ENCODE data around the gene OTOF. TPM values are rescaled to one million over a fixed set of nuclear protein-coding genes. Genes with fewer than 3 reads are reported as not detected.

OTOF gene
- total RNA-seq, 1 experiment from 2014 or later: not detected

DNA sequence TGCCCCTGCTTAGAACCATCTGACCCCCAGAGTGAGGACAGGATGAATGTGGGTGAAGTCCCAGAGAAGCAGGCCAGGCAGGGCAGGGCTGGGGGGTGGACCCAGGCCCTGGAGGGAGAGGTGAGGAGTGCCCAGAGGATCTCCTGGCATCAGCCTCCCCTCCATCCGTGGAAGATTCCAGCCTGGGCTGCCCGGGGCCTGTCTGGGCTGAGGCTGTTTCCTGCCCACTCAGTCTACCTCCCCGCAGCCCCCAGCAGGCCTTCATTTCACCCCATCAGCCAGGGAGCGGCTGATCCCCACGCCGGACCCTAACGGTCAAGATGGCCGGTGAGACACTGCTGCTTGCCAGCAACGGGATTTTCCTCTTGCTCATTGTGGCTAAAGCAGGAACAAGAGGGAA, 35.3 kb upstream of the OTOF start:
- H3K27me3 ChIP-seq (replicated peaks): peaks cover 49% of the 10 kb centered on the region
- H3K4me3 ChIP-seq: no peak overlapping the region
- H3K27ac ChIP-seq: no peak overlapping the region
- no peaks in the 10 kb centered on the region for H3K36me3 ChIP-seq
- no peaks in the 10 kb centered on the region for H3K4me1 ChIP-seq (replicated peaks)
- DNase-seq (ENCODE audit: low read depth in 1 of 2, low spot score in 2 of 2): no peak
- no peaks in the 10 kb centered on the region for H3K9me3 ChIP-seq (replicated peaks)

GRCh38 chr2:26511466-26511865, 33.5 kb upstream of the OTOF start:
- Histone ChIP-seq H3K4me3 (no peak overlapping the region), H3K4me1 (replicated peaks) (no peaks in the 10 kb centered on the region), H3K27me3 (replicated peaks) (peaks cover 56% of the 10 kb centered on the region), H3K27ac (no peak overlapping the region), H3K9me3 (replicated peaks) (no peaks in the 10 kb centered on the region), H3K36me3 (no peaks in the 10 kb centered on the region)
- DNase-seq (ENCODE audit: low read depth in 1 of 2, low spot score in 2 of 2): no peak

GRCh38 chr2:26510344-26510973, 32.5 kb upstream of the OTOF start:
- H3K9me3 ChIP-seq (replicated peaks): no peaks in the 10 kb centered on the region
- no peak overlapping the region for H3K4me3 ChIP-seq
- peaks cover 56% of the 10 kb centered on the region for H3K27me3 ChIP-seq (replicated peaks)
- no peak overlapping the region for H3K27ac ChIP-seq
- H3K4me1 ChIP-seq (replicated peaks): no peaks in the 10 kb centered on the region
- no peaks in the 10 kb centered on the region for H3K36me3 ChIP-seq
- DNase-seq (ENCODE audit: low read depth in 1 of 2, low spot score in 2 of 2): no peak

GRCh38 chr2:26509141-26509540, 31.2 kb upstream of the OTOF start:
- Histone ChIP-seq H3K4me1 (replicated peaks) (no peaks in the 10 kb centered on the region), H3K27me3 (replicated peaks) (peaks cover 55% of the 10 kb centered on the region), H3K4me3 (no peak overlapping the region), H3K9me3 (replicated peaks) (no peaks in the 10 kb centered on the region), H3K27ac (no peak overlapping the region), H3K36me3 (no peaks in the 10 kb centered on the region)
- no peak for DNase-seq (ENCODE audit: low read depth in 1 of 2, low spot score in 2 of 2)

DNA sequence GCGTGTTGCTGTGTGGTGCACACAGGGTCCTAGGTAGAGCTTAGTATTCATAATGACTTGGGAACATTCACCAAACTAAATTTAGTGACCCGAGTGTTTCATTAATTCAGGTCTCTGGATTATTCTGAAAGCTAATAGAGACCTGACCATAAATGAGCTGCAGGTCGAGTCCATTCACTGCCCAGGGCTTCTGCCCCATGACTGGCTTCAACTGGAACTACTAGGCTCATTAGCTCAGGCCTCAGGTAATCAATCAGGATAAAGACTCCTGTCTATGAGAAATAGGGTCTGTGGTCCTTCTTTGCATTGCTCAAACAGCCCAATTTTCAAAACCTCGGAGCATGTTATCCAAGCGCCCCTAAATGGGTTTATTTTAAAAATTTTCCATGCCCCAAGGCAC, 30.0 kb upstream of the OTOF start:
- no peaks in the 10 kb centered on the region for H3K36me3 ChIP-seq
- no peak for DNase-seq (ENCODE audit: low read depth in 1 of 2, low spot score in 2 of 2)
- H3K9me3 ChIP-seq (replicated peaks): no peaks in the 10 kb centered on the region
- H3K27ac ChIP-seq: no peak overlapping the region
- no peaks in the 10 kb centered on the region for H3K4me1 ChIP-seq (replicated peaks)
- H3K27me3 ChIP-seq (replicated peaks): peaks cover 65% of the 10 kb centered on the region
- no peak overlapping the region for H3K4me3 ChIP-seq

DNA sequence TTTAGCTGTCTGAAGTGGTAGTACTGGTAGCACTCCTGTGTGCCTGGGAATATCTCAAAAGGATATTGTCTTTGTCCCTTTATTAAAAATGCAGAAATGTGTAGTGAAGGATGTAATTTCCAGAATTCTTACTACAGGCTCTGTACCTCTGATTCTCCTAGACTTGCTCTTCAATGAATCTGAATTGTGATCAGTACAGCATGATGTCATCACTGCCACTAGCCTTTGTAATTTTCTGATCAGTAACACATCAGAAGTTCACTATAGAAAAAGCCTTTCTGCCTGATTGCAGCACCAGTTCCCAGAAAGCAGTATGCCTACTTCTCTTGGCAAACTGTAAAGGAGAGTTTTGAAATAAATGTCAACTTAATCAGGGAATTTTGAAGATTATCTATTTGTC, 29.2 kb upstream of the OTOF start:
- no peaks in the 10 kb centered on the region for H3K36me3 ChIP-seq
- no peak overlapping the region for H3K27ac ChIP-seq
- H3K9me3 ChIP-seq (replicated peaks): no peaks in the 10 kb centered on the region
- no peaks in the 10 kb centered on the region for H3K4me1 ChIP-seq (replicated peaks)
- no peak overlapping the region for H3K4me3 ChIP-seq
- H3K27me3 ChIP-seq (replicated peaks): peaks cover 70% of the 10 kb centered on the region
- DNase-seq (ENCODE audit: low read depth in 1 of 2, low spot score in 2 of 2): no peak

- Histone ChIP-seq H3K27ac (no peak overlapping the region), H3K4me3 (no peak overlapping the region), H3K36me3 (no peaks in the 10 kb centered on the region), H3K9me3 (replicated peaks) (no peaks in the 10 kb centered on the region), H3K4me1 (replicated peaks) (no peaks in the 10 kb centered on the region), H3K27me3 (replicated peaks) (peaks cover 67% of the 10 kb centered on the region)
- DNase-seq (ENCODE audit: low read depth in 1 of 2, low spot score in 2 of 2): no peak
These were observed 28.4 kb upstream of the OTOF start for GRCh38 chr2:26506279-26506678.

DNA sequence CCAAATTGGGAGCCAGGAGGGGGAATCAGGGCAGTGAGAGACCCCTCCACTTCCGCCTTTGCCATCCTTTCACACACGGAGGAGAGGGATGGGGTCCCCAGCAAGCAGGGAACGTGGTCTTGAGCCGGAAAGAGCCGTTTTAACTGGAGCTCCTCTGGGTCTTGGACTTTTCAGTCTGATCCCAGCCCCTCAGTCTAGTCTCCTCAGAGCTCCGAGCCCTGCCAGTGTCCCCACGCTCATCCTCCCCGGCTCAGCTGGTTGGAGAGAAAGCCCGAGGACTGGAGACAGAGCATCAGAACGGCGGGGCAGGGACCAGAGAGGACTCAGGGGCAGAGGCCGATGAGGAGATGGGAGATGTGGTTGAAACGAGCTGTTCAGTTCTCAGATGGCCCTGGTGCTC, 26.1 kb upstream of the OTOF start:
- Histone ChIP-seq H3K27me3 (replicated peaks) (peaks cover 70% of the 10 kb centered on the region), H3K4me1 (replicated peaks) (no peaks in the 10 kb centered on the region), H3K9me3 (replicated peaks) (no peaks in the 10 kb centered on the region), H3K4me3 (no peak overlapping the region), H3K27ac (no peak overlapping the region), H3K36me3 (no peaks in the 10 kb centered on the region)
- no peak for DNase-seq (ENCODE audit: low read depth in 1 of 2, low spot score in 2 of 2)

GRCh38 chr2:26503231-26503880, 25.4 kb upstream of the OTOF start:
- no peaks in the 10 kb centered on the region for H3K4me1 ChIP-seq (replicated peaks)
- peak; percentile 33 to 59 for DNase-seq (ENCODE audit: low read depth in 1 of 2, low spot score in 2 of 2)
- no peaks in the 10 kb centered on the region for H3K9me3 ChIP-seq (replicated peaks)
- no peaks in the 10 kb centered on the region for H3K36me3 ChIP-seq
- H3K27me3 ChIP-seq (replicated peaks): peaks cover 66% of the 10 kb centered on the region
- no peak overlapping the region for H3K4me3 ChIP-seq
- H3K27ac ChIP-seq: no peak overlapping the region

GRCh38 chr2:26500406-26500805, 22.5 kb upstream of the OTOF start:
- H3K27me3 ChIP-seq (replicated peaks): peaks cover 66% of the 10 kb centered on the region
- H3K9me3 ChIP-seq (replicated peaks): no peaks in the 10 kb centered on the region
- no peak for DNase-seq (ENCODE audit: low read depth in 1 of 2, low spot score in 2 of 2)
- no peaks in the 10 kb centered on the region for H3K36me3 ChIP-seq
- H3K27ac ChIP-seq: no peak overlapping the region
- no peak overlapping the region for H3K4me3 ChIP-seq
- no peaks in the 10 kb centered on the region for H3K4me1 ChIP-seq (replicated peaks)

GRCh38 chr2:26495705-26496297, 17.9 kb upstream of the OTOF start:
- no peaks in the 10 kb centered on the region for H3K36me3 ChIP-seq
- no peaks in the 10 kb centered on the region for H3K9me3 ChIP-seq (replicated peaks)
- no peak overlapping the region for H3K27ac ChIP-seq
- no peak overlapping the region for H3K4me3 ChIP-seq
- H3K4me1 ChIP-seq (replicated peaks): no peaks in the 10 kb centered on the region
- H3K27me3 ChIP-seq (replicated peaks): peaks cover 31% of the 10 kb centered on the region
- DNase-seq (ENCODE audit: low read depth in 1 of 2, low spot score in 2 of 2): no peak

- Histone ChIP-seq H3K36me3 (no peaks in the 10 kb centered on the region), H3K4me1 (replicated peaks) (no peaks in the 10 kb centered on the region), H3K4me3 (no peak overlapping the region), H3K9me3 (replicated peaks) (no peaks in the 10 kb centered on the region), H3K27ac (no peak overlapping the region), H3K27me3 (replicated peaks) (peaks cover 25% of the 10 kb centered on the region)
- DNase-seq (ENCODE audit: low read depth in 1 of 2, low spot score in 2 of 2): no peak
These were observed 17.0 kb upstream of the OTOF start for GRCh38 chr2:26494891-26495290.

DNA sequence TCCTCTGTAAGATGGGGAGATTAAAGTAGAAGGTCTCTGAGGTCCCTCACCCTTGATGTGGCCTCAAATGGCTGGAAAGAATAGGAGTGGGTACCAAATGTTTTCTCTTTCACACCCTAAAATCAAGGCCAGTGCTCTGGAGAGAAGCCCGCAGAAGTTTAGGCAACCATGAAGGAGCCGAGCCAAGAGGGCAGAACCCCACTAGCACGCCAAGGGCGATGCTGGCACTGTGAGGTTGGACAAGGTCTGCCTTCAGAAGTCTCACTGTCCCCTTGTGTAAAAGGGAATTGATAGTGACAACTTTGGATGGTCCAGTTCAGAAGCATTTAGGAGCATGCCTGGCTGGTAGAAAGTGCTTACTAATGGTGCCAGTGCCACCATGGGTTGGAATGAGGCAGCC, 16.3 kb upstream of the OTOF start:
- no peak overlapping the region for H3K4me3 ChIP-seq
- no peaks in the 10 kb centered on the region for H3K36me3 ChIP-seq
- H3K4me1 ChIP-seq (replicated peaks): no peaks in the 10 kb centered on the region
- H3K27me3 ChIP-seq (replicated peaks): peaks cover 18% of the 10 kb centered on the region
- no peaks in the 10 kb centered on the region for H3K9me3 ChIP-seq (replicated peaks)
- no peak for DNase-seq (ENCODE audit: low read depth in 1 of 2, low spot score in 2 of 2)
- H3K27ac ChIP-seq: no peak overlapping the region

DNA sequence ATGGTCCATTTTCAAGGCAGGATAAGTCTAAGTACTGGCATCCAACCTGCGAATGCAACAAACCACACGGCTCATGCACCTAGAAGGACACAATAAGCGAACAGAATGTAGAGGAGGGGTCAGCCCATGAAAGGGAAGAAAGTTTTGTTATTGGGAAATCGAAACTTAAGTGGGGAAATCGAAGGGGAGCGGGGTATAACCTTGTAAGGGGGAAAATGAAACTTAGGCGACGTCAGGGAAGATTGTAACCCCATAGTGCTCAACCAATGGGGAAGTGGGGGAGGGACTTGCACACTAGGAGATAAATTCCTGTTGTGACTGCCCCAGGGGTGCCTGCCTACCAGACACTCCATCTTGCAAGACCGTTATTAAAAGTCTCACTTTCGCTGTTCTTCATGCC, 15.6 kb upstream of the OTOF start:
- no peaks in the 10 kb centered on the region for H3K9me3 ChIP-seq (replicated peaks)
- H3K36me3 ChIP-seq: no peaks in the 10 kb centered on the region
- no peaks in the 10 kb centered on the region for H3K4me1 ChIP-seq (replicated peaks)
- H3K27ac ChIP-seq: no peak overlapping the region
- no peak for DNase-seq (ENCODE audit: low read depth in 1 of 2, low spot score in 2 of 2)
- no peak overlapping the region for H3K4me3 ChIP-seq
- peaks cover 14% of the 10 kb centered on the region for H3K27me3 ChIP-seq (replicated peaks)

Data from SJSA1 (cell line).